SK-N-MC (cell line): ENCODE data around the gene ADAMTS4.

Experiments used
- EZH2 ChIP-seq: fragments of 200-600 bp; sonication (generic); IDR thresholded peaks from one replicate; pipeline ENCODE4 v1.6.1; 2017; ENCODE audit warnings: antibody characterized with exemption
- FOXP2 ChIP-seq: optimal IDR thresholded peaks from 2 replicates; pipeline ENCODE3; 2011; ENCODE audit warnings: mild to moderate bottlenecking, moderate library complexity; ENCODE audit not compliant: insufficient read depth; ENCODE audit errors: extremely low read length, control extremely low read depth
- POLR2AphosphoS5 ChIP-seq: IDR thresholded peaks from 2 replicates; pipeline ENCODE4 v1.6.1; 2012; ENCODE audit warnings: mild to moderate bottlenecking, low read depth, low read length, borderline replicate concordance

GRCh38 chr1:161222175-161223019 is 23.5 kb upstream of the ADAMTS4 start:
- no peak for TF ChIP-seq EZH2
- TF ChIP-seq POLR2AphosphoS5 = no peak
- TF ChIP-seq FOXP2 = no peak
